ENCODE data around the gene LAMC3.
"Not testable (repeated sequence)": the region's sequence is repeated elsewhere in the genome, so short reads cannot be mapped to it uniquely, and the experiment has no call there.

The LAMC3 gene

GRCh38 chr9:131028931-131029573 lies 20.1 kb downstream of the LAMC3 start:
- DNase-seq (ENCODE audit: low read depth), result no peak

DNA sequence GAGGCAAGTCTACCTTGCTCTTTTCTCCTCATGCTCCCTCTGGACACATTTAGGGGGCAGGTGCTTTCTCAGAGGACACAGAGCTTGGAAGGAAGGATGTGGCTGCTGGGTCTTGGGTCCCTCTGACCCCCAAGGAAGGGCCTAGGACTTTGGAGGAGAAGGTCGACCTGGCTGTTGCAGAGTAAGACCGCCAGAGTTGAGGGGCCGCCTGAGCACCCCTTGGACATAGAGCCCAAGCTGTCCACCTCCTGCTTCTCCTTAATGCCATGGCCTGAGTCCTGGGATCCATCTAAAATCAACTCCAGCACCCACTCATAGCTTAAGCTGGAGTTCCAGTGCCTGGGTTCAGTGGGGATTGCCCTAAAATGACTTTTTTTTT lies 20.6 kb downstream of the LAMC3 start:
- no peak for DNase-seq (ENCODE audit: low read depth)

DNA sequence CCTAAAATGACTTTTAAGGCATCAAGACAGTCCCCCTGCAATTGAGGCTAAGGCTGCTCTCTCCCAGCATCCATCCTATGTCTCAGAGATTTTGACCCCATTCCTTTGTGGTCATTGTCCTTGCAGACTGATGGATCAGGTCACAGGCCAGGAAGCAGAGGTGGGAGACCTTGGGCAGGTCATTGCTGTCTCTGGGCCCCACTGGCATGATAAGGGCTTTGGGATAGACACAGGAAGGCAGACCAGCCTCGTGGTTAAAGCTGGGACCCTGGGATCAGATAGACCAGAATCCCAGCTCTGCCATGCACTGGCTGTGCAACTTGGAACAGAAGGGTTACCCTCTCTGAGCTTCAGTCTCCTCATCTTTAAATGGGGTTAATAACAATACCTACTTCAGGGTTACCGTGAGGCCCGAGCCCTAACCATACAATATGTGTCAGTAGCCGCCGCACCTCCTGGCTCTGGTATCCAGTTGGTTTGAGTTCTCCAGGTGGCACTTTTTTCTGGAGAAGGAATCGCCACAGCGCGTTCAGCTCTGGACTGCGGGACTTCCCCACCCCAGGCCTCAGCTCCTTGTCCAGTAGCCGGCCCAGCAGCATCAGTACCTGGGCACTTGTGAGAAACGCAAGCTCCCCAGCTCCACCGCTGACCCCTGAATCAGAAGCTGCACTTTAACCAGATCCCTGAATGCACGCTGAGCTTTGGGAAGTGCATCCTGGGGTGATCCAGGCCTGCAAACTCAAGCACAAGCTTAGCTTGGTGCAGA lies 21.4 kb downstream of the LAMC3 start:
- no peak for DNase-seq (ENCODE audit: low read depth)

DNA sequence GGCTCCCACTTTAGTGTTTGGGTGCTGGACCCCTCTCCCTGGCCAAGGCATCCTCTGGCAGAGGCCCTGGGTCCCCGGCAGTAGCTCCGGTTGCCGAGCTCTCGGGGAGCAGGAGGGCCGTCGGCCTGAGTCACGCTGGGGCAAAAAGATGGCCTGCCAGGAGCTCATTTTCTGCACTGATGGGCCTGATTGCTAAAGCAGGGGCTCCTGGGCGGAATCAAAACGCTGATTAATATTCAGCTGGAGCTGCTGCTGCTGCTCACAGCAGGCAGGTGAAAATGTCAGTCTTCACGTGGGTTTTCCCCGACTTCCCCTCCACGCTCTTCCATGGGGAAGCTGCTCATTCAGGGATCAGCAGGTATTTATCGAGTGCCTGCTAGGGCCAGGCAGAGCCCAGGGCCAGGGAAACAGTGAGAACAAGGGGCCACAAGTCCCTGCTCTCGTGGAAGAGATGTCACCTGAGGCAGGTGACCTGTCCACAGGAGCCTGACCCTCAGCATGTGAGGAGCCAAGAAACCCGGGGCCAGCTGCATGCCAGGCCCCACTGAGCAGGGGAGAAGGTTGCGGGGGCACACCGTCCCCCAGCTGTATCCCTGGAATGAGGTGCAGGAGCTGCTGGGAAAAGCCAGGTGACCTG lies 22.1 kb downstream of the LAMC3 start:
- DNase-seq (ENCODE audit: low read depth), result no peak

DNA sequence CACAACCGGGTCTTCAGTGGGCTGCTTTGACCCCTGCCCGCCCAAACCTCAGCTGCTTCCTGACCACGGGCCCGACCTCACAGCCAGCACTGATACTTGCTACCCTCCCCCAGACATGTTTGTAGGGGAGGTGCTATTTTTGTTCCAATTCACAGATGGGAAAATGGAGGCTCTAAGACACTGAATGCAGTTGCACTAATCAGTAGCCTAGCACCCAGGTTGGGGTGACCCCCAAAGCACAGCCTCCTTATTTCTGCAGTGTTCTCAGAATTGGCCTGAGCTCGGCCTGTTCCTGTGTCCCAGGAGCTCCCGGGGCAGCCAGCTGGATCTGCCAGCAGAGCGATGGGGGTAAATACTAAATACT lies 22.6 kb downstream of the LAMC3 start:
- no peak for DNase-seq (ENCODE audit: low read depth)

GRCh38 chr9:131032384-131032783 lies 23.4 kb downstream of the LAMC3 start:
- no peak for DNase-seq (ENCODE audit: low read depth)

- no peak for DNase-seq (ENCODE audit: low read depth)
Measured at GRCh38 chr9:131033269-131034224, 24.6 kb downstream of the LAMC3 start.

GRCh38 chr9:131034268-131034667 lies 25.3 kb downstream of the LAMC3 start:
- DNase-seq (ENCODE audit: low read depth), result no peak

DNA sequence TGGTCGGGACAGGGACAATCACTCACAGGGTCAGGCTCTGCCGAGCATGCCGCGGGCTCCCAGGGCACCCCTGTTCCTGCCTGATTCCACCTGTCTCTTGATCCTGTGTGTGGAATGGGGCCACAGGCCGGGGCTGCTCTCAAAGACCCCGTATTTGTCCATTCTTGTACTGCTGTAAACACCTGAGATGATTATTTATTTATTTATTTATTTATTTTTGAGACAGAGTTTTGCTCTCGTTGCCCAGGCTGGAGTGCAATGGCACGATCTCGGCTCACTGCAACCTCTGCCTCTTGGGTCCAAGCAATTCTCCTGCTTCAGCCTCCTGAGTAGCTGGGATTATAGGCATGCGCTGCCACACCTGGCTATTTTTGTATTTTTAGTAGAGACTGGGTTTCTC lies 25.8 kb downstream of the LAMC3 start:
- DNase-seq (ENCODE audit: low read depth), result not testable (repeated sequence)

DNA sequence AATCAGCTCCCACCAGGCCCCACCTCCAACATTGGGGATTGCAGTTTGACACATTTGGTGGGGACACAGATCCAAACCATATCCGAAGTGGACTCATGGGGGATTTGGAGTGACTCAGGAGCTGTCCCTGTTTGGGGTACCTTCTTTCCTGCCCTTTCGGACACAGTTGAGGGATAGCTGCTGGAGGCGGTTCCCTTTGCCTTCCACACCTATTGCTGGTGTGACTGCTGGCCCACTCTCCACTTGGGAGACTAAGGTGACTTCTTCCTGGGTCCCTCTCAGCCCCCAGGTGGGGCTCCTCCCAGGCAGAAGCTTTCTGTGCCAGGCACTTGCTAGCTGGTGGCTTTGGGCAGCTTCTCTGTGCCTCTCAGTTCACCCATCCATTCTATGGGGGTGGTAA lies 26.6 kb downstream of the LAMC3 start:
- no peak for DNase-seq (ENCODE audit: low read depth)

DNA sequence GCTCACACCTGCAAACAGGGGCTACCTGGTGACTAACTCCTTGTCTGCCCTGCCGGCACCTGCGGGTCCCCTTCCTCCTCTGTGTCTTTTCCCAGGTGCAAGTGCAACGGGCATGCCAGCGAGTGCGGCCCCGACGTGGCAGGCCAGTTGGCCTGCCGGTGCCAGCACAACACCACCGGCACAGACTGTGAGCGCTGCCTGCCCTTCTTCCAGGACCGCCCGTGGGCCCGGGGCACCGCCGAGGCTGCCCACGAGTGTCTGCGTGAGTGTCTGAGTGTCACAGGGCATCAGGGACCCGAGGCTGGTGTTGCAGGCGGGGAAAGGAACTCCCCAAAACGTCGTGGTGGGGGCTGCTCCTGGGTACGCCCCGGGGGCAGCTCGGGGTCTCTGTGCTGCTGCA lies 27.1 kb downstream of the LAMC3 start:
- DNase-seq (ENCODE audit: low read depth), result no peak

GRCh38 chr9:131036529-131037334 lies 27.8 kb downstream of the LAMC3 start:
- DNase-seq (ENCODE audit: low read depth), result no peak

DNA sequence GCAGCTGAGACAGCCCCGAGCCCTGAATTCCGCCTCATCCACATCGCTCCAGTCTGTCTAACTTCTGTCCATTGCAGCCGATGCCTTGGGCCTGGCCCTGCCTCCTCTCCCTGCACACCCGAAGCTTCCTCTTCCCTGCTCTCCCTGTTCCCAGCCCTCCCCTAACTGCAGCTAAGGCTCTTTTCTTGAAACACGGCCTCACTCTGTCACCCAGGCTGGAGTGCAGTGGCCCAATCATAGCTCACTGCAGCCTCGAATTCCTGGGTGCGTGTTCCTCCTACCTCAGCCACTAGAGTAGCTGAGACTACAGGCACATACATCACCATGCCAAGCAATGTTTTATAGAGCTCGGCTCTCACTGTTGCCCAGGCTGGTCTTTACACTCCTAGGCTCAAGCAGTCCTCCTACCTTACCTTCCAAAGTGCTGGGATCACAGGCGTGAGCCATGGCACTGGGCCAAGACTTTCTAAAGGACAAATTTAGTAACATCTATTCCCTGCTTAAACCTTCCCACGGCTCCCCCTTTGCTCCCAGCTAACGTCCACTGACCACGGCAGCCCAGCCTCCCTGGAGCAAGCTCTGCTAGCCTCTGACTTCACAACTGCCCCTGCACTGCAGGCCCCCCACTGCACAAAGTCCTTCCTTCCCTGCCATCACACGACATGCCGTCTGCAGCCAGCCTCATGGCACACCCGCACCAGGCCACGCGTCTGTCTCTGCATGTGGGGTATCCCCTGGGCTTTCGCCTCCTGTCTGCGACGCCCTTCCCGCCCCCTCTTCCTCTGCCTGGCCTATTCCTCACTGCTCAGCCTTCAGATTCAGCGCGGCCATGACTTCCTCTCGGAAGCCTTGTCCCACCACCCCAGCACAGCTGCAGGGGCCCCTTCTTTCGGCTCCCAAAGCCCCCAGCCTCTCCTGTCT lies 28.6 kb downstream of the LAMC3 start:
- no peak for DNase-seq (ENCODE audit: low read depth)

DNA sequence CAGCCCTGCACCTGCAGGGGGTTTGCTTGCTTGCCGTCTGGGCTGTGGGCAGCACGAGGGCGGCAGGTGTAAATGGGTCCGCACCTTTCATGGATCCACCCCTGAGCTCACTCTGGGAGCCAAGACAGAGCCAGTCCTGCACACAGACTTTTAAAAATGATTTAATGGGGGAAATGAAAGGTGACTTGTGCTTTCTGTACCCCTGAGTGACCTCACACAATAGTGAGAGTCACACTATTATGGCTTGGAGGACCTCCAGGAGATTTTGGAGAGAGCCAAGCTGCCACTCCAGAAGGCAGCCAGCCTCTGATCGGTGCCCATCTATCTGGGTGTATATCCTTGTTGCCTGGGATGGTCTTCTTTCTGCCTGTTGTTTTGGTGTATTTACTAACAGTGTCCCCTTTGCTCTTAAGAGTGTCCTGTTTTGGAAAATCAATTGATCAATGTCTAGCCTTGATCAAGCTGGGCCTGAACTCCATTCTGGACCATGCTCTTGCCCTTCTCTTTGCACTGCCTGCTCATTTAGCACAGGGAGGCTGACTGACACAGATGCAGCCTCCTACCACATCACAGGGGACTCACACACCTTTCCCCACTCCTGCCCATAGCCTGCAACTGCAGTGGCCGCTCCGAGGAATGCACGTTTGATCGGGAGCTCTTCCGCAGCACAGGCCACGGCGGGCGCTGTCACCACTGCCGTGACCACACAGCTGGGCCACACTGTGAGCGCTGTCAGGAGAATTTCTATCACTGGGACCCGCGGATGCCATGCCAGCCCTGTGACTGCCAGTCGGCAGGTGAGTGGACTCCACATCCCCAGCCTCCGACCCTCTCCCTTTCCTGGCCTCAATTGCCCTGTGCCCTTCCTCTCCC lies 29.5 kb downstream of the LAMC3 start:
- no peak for DNase-seq (ENCODE audit: low read depth)

- DNase-seq (ENCODE audit: low read depth), result no peak
Measured at GRCh38 chr9:131039129-131039954, 30.4 kb downstream of the LAMC3 start.

DNA sequence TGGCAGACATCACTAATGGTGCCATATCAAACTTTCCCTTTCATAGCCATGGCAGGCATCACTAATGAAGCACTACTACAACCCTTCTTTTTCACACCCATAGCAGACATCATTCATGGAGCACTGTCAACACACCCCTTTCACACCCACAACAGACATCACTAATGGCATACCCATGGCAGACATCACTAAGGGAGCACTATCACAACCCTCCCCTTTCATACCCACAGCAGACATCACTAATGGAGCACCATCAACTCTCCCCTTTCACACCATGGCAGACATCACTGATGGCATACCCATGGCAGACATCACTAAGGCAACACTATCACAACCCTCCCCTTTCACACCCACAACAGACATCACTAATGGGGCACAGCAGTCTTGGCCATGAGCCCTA lies 33.7 kb downstream of the LAMC3 start:
- no peak for DNase-seq (ENCODE audit: low read depth)

DNA sequence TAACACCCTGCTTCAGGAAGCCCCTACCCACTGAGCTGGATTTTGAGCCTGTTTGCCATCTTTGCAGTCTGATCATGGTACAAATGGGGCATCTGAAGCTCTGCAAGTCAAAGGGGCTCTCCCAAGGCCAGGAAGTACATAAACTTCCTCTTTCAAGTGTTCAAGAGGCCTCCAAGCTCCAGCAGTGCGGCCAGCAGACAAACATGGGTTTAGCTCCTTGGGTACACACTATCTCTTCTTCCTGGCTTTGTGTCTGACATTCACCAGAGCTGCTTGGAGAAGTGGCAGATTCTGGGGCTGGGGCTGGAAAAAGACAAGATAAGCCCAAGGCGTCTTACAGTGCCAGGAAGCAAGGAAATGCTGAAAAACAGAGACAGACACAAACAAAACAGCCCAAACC lies 34.1 kb downstream of the LAMC3 start:
- DNase-seq (ENCODE audit: low read depth), result no peak

DNA sequence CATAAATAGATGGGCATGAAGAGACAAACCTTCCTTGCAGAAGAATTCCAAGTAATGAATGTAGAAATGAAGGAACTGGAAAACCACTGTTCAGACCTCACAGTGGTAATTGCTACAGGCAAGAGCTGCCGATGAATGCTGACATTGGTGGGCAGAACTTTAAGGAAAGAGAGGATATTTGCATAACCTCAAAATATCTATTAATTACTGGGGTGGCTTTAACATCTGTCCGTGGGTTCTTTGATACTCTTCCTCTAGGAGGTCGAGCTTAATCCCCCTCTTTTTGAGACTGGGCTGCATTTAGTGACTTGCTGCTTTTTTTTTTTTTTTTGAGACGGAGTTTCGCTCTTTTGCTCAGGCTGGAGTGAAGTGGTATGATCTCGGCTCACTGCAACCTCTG lies 34.7 kb downstream of the LAMC3 start:
- no peak for DNase-seq (ENCODE audit: low read depth)

Measured in non-pigmented ciliary epithelial cell (primary cell).